Effector memory CD8-positive, alpha-beta T cell (primary cell): ENCODE results near the gene TIMM44.

ENCODE experiments used
- ATAC-seq: fragments of 150-1000 bp; cut with Tn5 transposase; replicated peaks from 2 replicates; pipeline ENCODE4 v1.10.0; 2021; ENCODE audit warnings: mild to moderate bottlenecking, moderate library complexity
- DNase-seq, 3 experiments: peaks; one replicate each; pipeline ENCODE4 v3.0.0; 2021
- H3K27ac Mint-ChIP-seq, 2 donors: one replicate each; pipeline ENCODE4 v1.8.0; 2022; ENCODE audit warnings: mild to moderate bottlenecking in 2 of 2, mixed read lengths in 2 of 2, moderate library complexity in 2 of 2
- H3K27me3 Mint-ChIP-seq, 2 donors: one replicate each; pipeline ENCODE4 v1.8.0; 2022; ENCODE audit warnings: mixed read lengths in 2 of 2
- H3K36me3 Mint-ChIP-seq: one replicate; pipeline ENCODE4 v1.8.0; 2022; ENCODE audit warnings: mild to moderate bottlenecking, moderate library complexity, mixed read lengths; ENCODE audit not compliant: insufficient read depth
- H3K4me1 Mint-ChIP-seq, 2 donors: one replicate each; pipeline ENCODE4 v1.8.0; 2022; ENCODE audit warnings: low read depth in 2 of 2, mixed read lengths in 2 of 2
- H3K4me3 Mint-ChIP-seq, 2 donors: one replicate each; pipeline ENCODE4 v1.8.0; 2022; ENCODE audit warnings: mild to moderate bottlenecking in 2 of 2, mixed read lengths in 2 of 2, moderate library complexity in 2 of 2
- H3K9me3 Mint-ChIP-seq, 2 donors: one replicate each; pipeline ENCODE4 v1.8.0; 2022; ENCODE audit warnings: mixed read lengths in 2 of 2

TIMM44 gene

GRCh38 chr19:7916103-7916954 is 27.1 kb downstream of the TIMM44 start:
- peak; percentile 27 for ATAC-seq

GRCh38 chr19:7915250-7916102 is 28.0 kb downstream of the TIMM44 start:
- peak overlapping the region; percentile 72 to 75 for H3K4me3 Mint-ChIP-seq
- H3K27me3 Mint-ChIP-seq: peaks cover 5 to 36% of the 10 kb centered on the region in 2 donors
- H3K9me3 Mint-ChIP-seq: no peaks in the 10 kb centered on the region
- peak overlapping the region; percentile 52 to 86 for H3K27ac Mint-ChIP-seq
- peaks cover 20 to 23% of the 10 kb centered on the region in 2 donors for H3K4me1 Mint-ChIP-seq
- peaks cover 62% of the 10 kb centered on the region for H3K36me3 Mint-ChIP-seq
- DNase-seq (no peak), ATAC-seq (no peak)

More at GRCh38 chr19:7916103-7916954, 27.1 kb downstream of the TIMM44 start:
- peak overlapping the region; percentile 72 to 75 for H3K4me3 Mint-ChIP-seq
- no peaks in the 10 kb centered on the region for H3K9me3 Mint-ChIP-seq
- DNase-seq: peak; percentile 61 to 69 (median 63)
- peaks cover 23 to 26% of the 10 kb centered on the region in 2 donors for H3K4me1 Mint-ChIP-seq
- H3K27ac Mint-ChIP-seq: peak overlapping the region; percentile 52 to 90
- H3K27me3 Mint-ChIP-seq: peaks cover 5 to 36% of the 10 kb centered on the region in 2 donors
- H3K36me3 Mint-ChIP-seq: peaks cover 62% of the 10 kb centered on the region

GRCh38 chr19:7914598-7915045 is 28.8 kb downstream of the TIMM44 start, which contains the start of gene TGFBR3L:
Gene TGFBR3L, plus strand, starts transcription at chr19:7914830.
- peaks cover 15 to 18% of the 10 kb centered on the region in 2 donors for H3K4me1 Mint-ChIP-seq
- H3K36me3 Mint-ChIP-seq: peaks cover 58% of the 10 kb centered on the region
- no peaks in the 10 kb centered on the region for H3K9me3 Mint-ChIP-seq
- ATAC-seq (no peak), DNase-seq (no peak)
- H3K27ac Mint-ChIP-seq: peak within 1 kb of the TSS; percentile 52 to 86
- H3K27me3 Mint-ChIP-seq: peaks cover 5 to 31% of the 10 kb centered on the region in 2 donors
- H3K4me3 Mint-ChIP-seq: peak within 1 kb of the TSS; percentile 72 to 75

GRCh38 chr19:7914099-7914498 is 29.4 kb downstream of the TIMM44 start:
- ATAC-seq: no peak
- Mint-ChIP-seq H3K4me1 (peaks cover 13 to 17% of the 10 kb centered on the region in 2 donors), H3K36me3 (peaks cover 63% of the 10 kb centered on the region), H3K9me3 (no peaks in the 10 kb centered on the region), H3K4me3 (no peak overlapping the region), H3K27ac (no peak overlapping the region), H3K27me3 (peaks cover 5 to 27% of the 10 kb centered on the region in 2 donors)
- no peak for DNase-seq

GRCh38 chr19:7913652-7914051 is 29.8 kb downstream of the TIMM44 start:
- H3K4me3 Mint-ChIP-seq: no peak overlapping the region
- H3K9me3 Mint-ChIP-seq: no peaks in the 10 kb centered on the region
- DNase-seq (no peak), ATAC-seq (no peak)
- peaks cover 5 to 27% of the 10 kb centered on the region in 2 donors for H3K27me3 Mint-ChIP-seq
- H3K36me3 Mint-ChIP-seq: peaks cover 64% of the 10 kb centered on the region
- no peak overlapping the region for H3K27ac Mint-ChIP-seq
- H3K4me1 Mint-ChIP-seq: peaks cover 13 to 17% of the 10 kb centered on the region in 2 donors

GRCh38 chr19:7912697-7913564 is 30.5 kb downstream of the TIMM44 start:
- Mint-ChIP-seq H3K27ac (peak overlapping the region in 1 of 2 donors; percentile 73), H3K4me1 (peaks cover 12 to 19% of the 10 kb centered on the region in 2 donors), H3K4me3 (peak overlapping the region in 1 of 2 donors; percentile 59), H3K36me3 (peaks cover 71% of the 10 kb centered on the region), H3K9me3 (no peaks in the 10 kb centered on the region), H3K27me3 (peaks cover 5 to 22% of the 10 kb centered on the region in 2 donors)
- ATAC-seq (no peak), DNase-seq (no peak)

GRCh38 chr19:7912144-7912696 is 31.2 kb downstream of the TIMM44 start:
- no peak overlapping the region for H3K4me3 Mint-ChIP-seq
- peaks cover 5 to 17% of the 10 kb centered on the region in 2 donors for H3K27me3 Mint-ChIP-seq
- H3K4me1 Mint-ChIP-seq: peaks cover 13 to 17% of the 10 kb centered on the region in 2 donors
- peaks cover 71% of the 10 kb centered on the region for H3K36me3 Mint-ChIP-seq
- no peaks in the 10 kb centered on the region for H3K9me3 Mint-ChIP-seq
- no peak for DNase-seq
- ATAC-seq: no peak
- H3K27ac Mint-ChIP-seq: peak overlapping the region in 1 of 2 donors; percentile 73

- H3K9me3 Mint-ChIP-seq: no peaks in the 10 kb centered on the region
- DNase-seq: no peak
- H3K4me1 Mint-ChIP-seq: peaks cover 14 to 16% of the 10 kb centered on the region in 2 donors
- ATAC-seq: no peak
- H3K36me3 Mint-ChIP-seq: peaks cover 69% of the 10 kb centered on the region
- peaks cover 5 to 17% of the 10 kb centered on the region in 2 donors for H3K27me3 Mint-ChIP-seq
- peak overlapping the region in 1 of 2 donors; percentile 41 for H3K27ac Mint-ChIP-seq
- no peak overlapping the region for H3K4me3 Mint-ChIP-seq
These were observed 31.8 kb downstream of the TIMM44 start for GRCh38 chr19:7911508-7912143.

GRCh38 chr19:7910321-7911161 is 32.9 kb downstream of the TIMM44 start:
- ATAC-seq (no peak), DNase-seq (no peak)
- peaks cover 3 to 13% of the 10 kb centered on the region in 2 donors for H3K27me3 Mint-ChIP-seq
- H3K27ac Mint-ChIP-seq: no peak overlapping the region
- H3K4me3 Mint-ChIP-seq: no peak overlapping the region
- H3K4me1 Mint-ChIP-seq: peaks cover 15 to 22% of the 10 kb centered on the region in 2 donors
- peaks cover 70% of the 10 kb centered on the region for H3K36me3 Mint-ChIP-seq
- no peaks in the 10 kb centered on the region for H3K9me3 Mint-ChIP-seq

- Mint-ChIP-seq H3K4me3 (peak overlapping the region in 1 of 2 donors; percentile 17), H3K9me3 (no peaks in the 10 kb centered on the region), H3K4me1 (peaks cover 21 to 31% of the 10 kb centered on the region in 2 donors), H3K27me3 (peaks cover 0 to 3% of the 10 kb centered on the region in 2 donors), H3K36me3 (peaks cover 71% of the 10 kb centered on the region), H3K27ac (no peak overlapping the region)
- DNase-seq: no peak
- no peak for ATAC-seq
These were observed 33.9 kb downstream of the TIMM44 start for GRCh38 chr19:7909471-7910067.
